ENCODE data around the gene SERTAD2.

SERTAD2 gene

GRCh38 chr2:64615844-64616536 is 37.7 kb downstream of the SERTAD2 start:
- H3K27me3 ChIP-seq (ENCODE audit: insufficient read depth, poor library complexity, severe bottlenecking): no peaks in the 10 kb centered on the region
- H3K27ac ChIP-seq (replicated peaks): no peak overlapping the region
- no peak overlapping the region for H3K4me3 ChIP-seq (replicated peaks; ENCODE audit: insufficient read depth, low read length)
- DNase-seq (ENCODE audit: low read depth in 1 of 2, low spot score in 1 of 2): no peak
- TF ChIP-seq GABPA (IDR thresholded peaks at IDR 0.05; ENCODE audit: low read depth) (no peak), CTCF (IDR thresholded peaks at IDR 0.05; ENCODE audit: insufficient read depth, low read length) (no peak), POLR2AphosphoS5 (IDR thresholded peaks at IDR 0.05; ENCODE audit: low read depth) (no peak), REST (IDR thresholded peaks at IDR 0.05; ENCODE audit: insufficient replicate concordance, low read depth) (no peak), SPI1 (IDR thresholded peaks at IDR 0.05; ENCODE audit: borderline replicate concordance, low read depth) (no peak)

DNA sequence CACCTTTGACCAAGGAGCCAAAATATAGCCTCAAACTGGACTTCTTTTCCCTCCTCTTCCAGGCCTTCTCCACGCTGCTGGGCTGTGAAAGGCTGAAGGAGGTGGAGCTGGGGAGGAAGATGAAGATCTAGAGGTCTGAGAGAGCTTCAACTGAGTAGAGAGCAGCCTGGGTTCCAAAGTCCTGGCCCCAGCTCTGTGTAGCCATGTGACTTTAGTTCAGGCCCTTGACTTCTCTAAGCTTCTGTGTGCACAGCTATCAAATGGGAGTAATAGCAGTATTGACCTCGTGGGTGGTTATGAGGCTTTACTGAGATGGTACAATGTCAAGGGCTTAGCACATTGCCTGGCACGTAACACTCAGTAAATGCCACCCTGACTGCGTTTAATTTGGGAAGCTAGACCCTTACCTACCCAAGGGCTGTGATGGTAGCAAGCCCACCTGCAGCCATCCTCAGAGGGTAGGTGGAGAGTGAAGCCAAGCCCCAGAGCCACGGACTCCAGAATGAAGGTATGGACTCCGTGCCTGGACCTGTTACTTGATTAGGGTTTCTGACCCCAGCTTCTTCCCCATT is 38.4 kb downstream of the SERTAD2 start:
- no peaks in the 10 kb centered on the region for H3K27me3 ChIP-seq (ENCODE audit: insufficient read depth, poor library complexity, severe bottlenecking)
- DNase-seq (ENCODE audit: low read depth in 1 of 2, low spot score in 1 of 2): no peak
- H3K4me3 ChIP-seq (replicated peaks; ENCODE audit: insufficient read depth, low read length): no peak overlapping the region
- TF ChIP-seq CTCF (IDR thresholded peaks at IDR 0.05; ENCODE audit: insufficient read depth, low read length) (no peak), SPI1 (IDR thresholded peaks at IDR 0.05; ENCODE audit: borderline replicate concordance, low read depth) (no peak), POLR2AphosphoS5 (IDR thresholded peaks at IDR 0.05; ENCODE audit: low read depth) (no peak), REST (IDR thresholded peaks at IDR 0.05; ENCODE audit: insufficient replicate concordance, low read depth) (no peak), GABPA (IDR thresholded peaks at IDR 0.05; ENCODE audit: low read depth) (no peak)
- H3K27ac ChIP-seq (replicated peaks): no peak overlapping the region

GRCh38 chr2:64613276-64613675 is 40.4 kb downstream of the SERTAD2 start:
- TF ChIP-seq POLR2AphosphoS5 (IDR thresholded peaks at IDR 0.05; ENCODE audit: low read depth): no peak
- no peak for TF ChIP-seq CTCF (IDR thresholded peaks at IDR 0.05; ENCODE audit: insufficient read depth, low read length)
- TF ChIP-seq GABPA (IDR thresholded peaks at IDR 0.05; ENCODE audit: low read depth): no peak
- TF ChIP-seq REST (IDR thresholded peaks at IDR 0.05; ENCODE audit: insufficient replicate concordance, low read depth): no peak
- no peak for TF ChIP-seq SPI1 (IDR thresholded peaks at IDR 0.05; ENCODE audit: borderline replicate concordance, low read depth)
- DNase-seq (ENCODE audit: low read depth in 1 of 2, low spot score in 1 of 2): no peak
- H3K4me3 ChIP-seq (replicated peaks; ENCODE audit: insufficient read depth, low read length): no peak overlapping the region
- H3K27ac ChIP-seq (replicated peaks): no peak overlapping the region
- no peaks in the 10 kb centered on the region for H3K27me3 ChIP-seq (ENCODE audit: insufficient read depth, poor library complexity, severe bottlenecking)
